Amygdala (tissue), 56 donors: ENCODE measurements around the gene EVL.
A peak's percentile ranks its signal among the peaks of the same experiment; 100 is the strongest.
"Not testable (repeated sequence)": the region's sequence is repeated elsewhere in the genome, so short reads cannot be mapped to it uniquely, and the experiment has no call there.

Source experiments
- DNase-seq, 56 donors: peaks; one replicate each; lab custom pipeline; 2025; lab: John Stamatoyannopoulos, UW

The EVL gene

GRCh38 chr14:100065111-100065871 lies at the start of gene EVL:
Gene EVL, plus strand, starts transcription at chr14:100065422. Its CDS starts 79 bp downstream, at chr14:100065501.
- peak in 1 of 56 donors; percentile 14 for DNase-seq

GRCh38 chr14:100017553-100017952 lies 47.7 kb upstream of the EVL start:
- DNase-seq = no peak

GRCh38 chr14:100018054-100018453 lies 47.2 kb upstream of the EVL start:
- no peak for DNase-seq

GRCh38 chr14:100018482-100018881 lies 46.7 kb upstream of the EVL start:
- DNase-seq = no peak

- DNase-seq = peak in 16 of 56 donors; percentile 7 to 51 (median 22)
Observed at GRCh38 chr14:100019156-100019744, 46.0 kb upstream of the EVL start.

GRCh38 chr14:100020629-100021028 lies 44.6 kb upstream of the EVL start:
- DNase-seq = no peak

- DNase-seq = no peak
Observed at GRCh38 chr14:100022772-100023451, 42.3 kb upstream of the EVL start.

- no peak for DNase-seq
Observed at GRCh38 chr14:100025111-100025510, 40.1 kb upstream of the EVL start.

GRCh38 chr14:100027771-100028490 lies 37.3 kb upstream of the EVL start:
- no peak for DNase-seq

GRCh38 chr14:100028990-100029677 lies 36.1 kb upstream of the EVL start:
- no peak for DNase-seq

GRCh38 chr14:100030006-100030405 lies 35.2 kb upstream of the EVL start:
- DNase-seq = not testable (repeated sequence)

GRCh38 chr14:100030452-100031153 lies 34.6 kb upstream of the EVL start:
- DNase-seq = no peak

GRCh38 chr14:100031506-100032281 lies 33.5 kb upstream of the EVL start:
- DNase-seq = peak in 1 of 56 donors; percentile 5

GRCh38 chr14:100032738-100033137 lies 32.5 kb upstream of the EVL start:
- no peak for DNase-seq

- DNase-seq = no peak
Observed at GRCh38 chr14:100033347-100034075, 31.7 kb upstream of the EVL start.

GRCh38 chr14:100034468-100034867 lies 30.8 kb upstream of the EVL start:
- no peak for DNase-seq

GRCh38 chr14:100034961-100035500 lies 30.2 kb upstream of the EVL start:
- no peak for DNase-seq

GRCh38 chr14:100035700-100036099 lies 29.5 kb upstream of the EVL start:
- DNase-seq = no peak
